D341Med (cell line): ENCODE results near the gene SLC7A9.
"Not testable (repeated sequence)": the region's sequence is repeated elsewhere in the genome, so short reads cannot be mapped to it uniquely, and the experiment has no call there.

Experiments used
- DNase-seq: peaks from one replicate; pipeline ENCODE4 v3.0.0; 2012; ENCODE audit warnings: low spot score

The SLC7A9 gene

GRCh38 chr19:32881766-32882165 is 12.2 kb upstream of the SLC7A9 start:
- no peak for DNase-seq

- no peak for DNase-seq
These were observed 11.1 kb upstream of the SLC7A9 start for GRCh38 chr19:32880622-32881021.

GRCh38 chr19:32879741-32880140 is 10.2 kb upstream of the SLC7A9 start:
- DNase-seq = no peak

- no peak for DNase-seq
These were observed 9.4 kb upstream of the SLC7A9 start for GRCh38 chr19:32878988-32879387.

GRCh38 chr19:32877977-32878745 is 8.6 kb upstream of the SLC7A9 start:
- DNase-seq = no peak

- no peak for DNase-seq
These were observed 7.9 kb upstream of the SLC7A9 start for GRCh38 chr19:32877323-32877912.

GRCh38 chr19:32876919-32877285 is 7.3 kb upstream of the SLC7A9 start:
- no peak for DNase-seq

GRCh38 chr19:32876236-32876918 is 6.8 kb upstream of the SLC7A9 start:
- DNase-seq = no peak

- no peak for DNase-seq
These were observed 5.9 kb upstream of the SLC7A9 start for GRCh38 chr19:32875428-32875827.

GRCh38 chr19:32874605-32875004 is 5.0 kb upstream of the SLC7A9 start:
- DNase-seq = no peak

GRCh38 chr19:32873247-32873959 is 3.8 kb upstream of the SLC7A9 start:
- DNase-seq = no peak

- DNase-seq = no peak
These were observed 2.8 kb upstream of the SLC7A9 start for GRCh38 chr19:32872391-32872790.

- no peak for DNase-seq
These were observed 1.4 kb upstream of the SLC7A9 start for GRCh38 chr19:32870981-32871451.

GRCh38 chr19:32869966-32870573 is 503 bp upstream of the SLC7A9 start:
- DNase-seq = no peak

- DNase-seq = peak; percentile 17
These were observed 1.2 kb downstream of the SLC7A9 start for GRCh38 chr19:32868206-32868950.

GRCh38 chr19:32867436-32867835 is 2.1 kb downstream of the SLC7A9 start:
- DNase-seq = not testable (repeated sequence)

GRCh38 chr19:32866564-32867265 is 2.9 kb downstream of the SLC7A9 start:
- DNase-seq = no peak

- no peak for DNase-seq
These were observed 3.5 kb downstream of the SLC7A9 start for GRCh38 chr19:32866061-32866460.

- no peak for DNase-seq
These were observed 4.2 kb downstream of the SLC7A9 start for GRCh38 chr19:32865326-32865725.

- no peak for DNase-seq
These were observed 5.1 kb downstream of the SLC7A9 start for GRCh38 chr19:32864318-32865007.
